ENCODE results near the gene CCDC78. TPM values are rescaled to one million over a fixed set of nuclear protein-coding genes. Genes with fewer than 3 reads are reported as not detected.

CCDC78 gene
- total RNA-seq, 1 donor from 2014 or later, result 3.9 TPM

DNA sequence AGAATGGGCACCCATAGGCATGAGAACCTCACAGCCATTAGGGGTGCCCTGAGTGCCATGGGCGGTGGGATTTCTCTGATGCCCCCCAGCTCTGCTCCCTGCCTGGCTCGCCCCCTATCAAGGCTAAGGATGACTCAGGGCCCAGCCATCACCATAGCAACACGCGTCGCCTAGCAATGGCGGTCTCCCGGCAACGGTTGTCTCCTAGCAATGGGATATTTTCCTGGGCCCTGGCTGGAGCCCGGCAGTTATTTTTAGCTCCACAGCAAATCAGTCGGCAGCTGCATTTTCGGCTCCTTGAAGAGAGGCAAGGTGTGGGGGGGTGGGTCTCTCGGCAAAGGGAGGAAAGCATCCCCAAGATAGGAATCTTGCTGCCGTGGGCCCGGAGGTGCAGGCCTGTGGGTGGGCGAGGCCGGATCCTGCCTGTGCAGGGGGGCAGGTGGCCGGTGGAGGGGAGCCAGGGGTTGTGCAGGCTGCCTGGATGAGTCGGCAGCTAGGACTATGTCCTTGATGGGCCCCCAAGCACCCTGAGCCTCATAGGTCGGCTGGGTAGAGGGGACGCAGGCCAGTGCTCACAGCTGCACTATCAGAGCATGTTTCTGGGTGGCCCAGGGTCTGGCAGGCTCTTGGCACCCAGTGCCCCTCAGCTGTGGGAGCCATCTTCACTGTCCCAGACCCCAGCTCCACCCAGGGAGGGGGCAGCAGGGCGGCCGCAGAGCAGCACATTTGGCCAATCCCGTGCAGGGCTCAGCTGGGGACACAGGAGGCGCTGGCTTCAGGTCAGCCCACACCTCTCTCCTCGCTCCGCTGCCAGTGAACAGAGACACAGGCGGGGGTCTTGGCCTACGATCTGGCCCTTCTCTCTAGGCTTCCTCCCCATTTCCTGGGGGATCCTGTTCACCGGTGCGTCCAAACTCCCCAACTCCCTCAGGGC lies 16.4 kb downstream of the CCDC78 start:
- Mint-ChIP-seq H3K27ac (peak overlapping the region; percentile 67), H3K36me3 (no peaks in the 10 kb centered on the region), H3K4me3 (peak overlapping the region; percentile 52), H3K27me3 (peaks cover 50% of the 10 kb centered on the region), H3K4me1 (ENCODE audit: unreplicated experiment) (peaks cover 4% of the 10 kb centered on the region), H3K9me3 (no peaks in the 10 kb centered on the region)
- DNase-seq (ENCODE audit: extremely low spot score, unreplicated experiment), result no peak
- no peak for TF ChIP-seq CTCF (conservative IDR thresholded peaks at IDR 0.05)

DNA sequence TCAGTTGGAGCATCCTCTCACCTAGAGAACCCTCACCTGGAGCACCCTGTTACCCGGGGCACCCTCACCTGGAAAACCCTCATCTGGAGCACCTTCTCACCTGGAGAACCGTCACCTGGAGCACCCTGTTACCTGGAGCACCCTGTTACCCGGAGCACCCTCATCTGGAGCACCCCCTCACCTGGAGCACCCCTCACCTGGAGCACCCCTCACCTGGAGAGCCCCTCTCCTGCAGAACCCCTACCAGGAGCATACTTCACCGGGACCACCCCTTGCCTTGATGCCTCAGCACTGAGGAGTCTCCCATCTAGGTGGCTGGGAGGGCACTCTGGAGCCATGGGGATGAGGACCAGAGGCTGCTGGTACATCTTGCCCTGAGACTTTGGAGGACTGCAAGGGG lies 17.3 kb downstream of the CCDC78 start:
- TF ChIP-seq CTCF (conservative IDR thresholded peaks at IDR 0.05), result no peak
- Mint-ChIP-seq H3K4me1 (ENCODE audit: unreplicated experiment) (peaks cover 4% of the 10 kb centered on the region), H3K27ac (no peak overlapping the region), H3K9me3 (no peaks in the 10 kb centered on the region), H3K4me3 (no peak overlapping the region), H3K27me3 (peaks cover 55% of the 10 kb centered on the region), H3K36me3 (no peaks in the 10 kb centered on the region)
- no peak for DNase-seq (ENCODE audit: extremely low spot score, unreplicated experiment)

DNA sequence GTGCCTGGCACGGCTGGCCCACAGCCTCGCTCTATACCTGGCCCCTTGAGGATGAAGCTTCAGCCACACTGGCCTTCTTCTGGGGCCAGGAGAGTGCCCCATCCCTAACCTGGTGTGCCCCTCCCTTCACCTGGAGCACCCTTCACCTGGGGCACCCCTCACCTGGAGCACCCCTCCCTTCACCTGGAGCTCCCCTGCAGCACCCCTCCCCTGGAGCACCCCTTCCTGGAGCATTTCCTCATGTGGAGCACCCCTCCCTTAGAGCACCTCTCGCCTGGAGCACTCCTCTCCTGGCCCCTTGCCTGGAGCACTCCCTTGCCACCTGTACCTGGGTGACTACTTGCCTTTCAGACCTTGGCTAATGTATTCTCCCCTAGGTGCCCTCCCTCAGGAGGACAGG lies 18.2 kb downstream of the CCDC78 start:
- no peak for DNase-seq (ENCODE audit: extremely low spot score, unreplicated experiment)
- no peaks in the 10 kb centered on the region for H3K9me3 Mint-ChIP-seq
- peaks cover 4% of the 10 kb centered on the region for H3K4me1 Mint-ChIP-seq (ENCODE audit: unreplicated experiment)
- no peak for TF ChIP-seq CTCF (conservative IDR thresholded peaks at IDR 0.05)
- H3K27ac Mint-ChIP-seq, result no peak overlapping the region
- no peaks in the 10 kb centered on the region for H3K36me3 Mint-ChIP-seq
- peak overlapping the region; percentile 41 for H3K4me3 Mint-ChIP-seq
- peaks cover 64% of the 10 kb centered on the region for H3K27me3 Mint-ChIP-seq

DNA sequence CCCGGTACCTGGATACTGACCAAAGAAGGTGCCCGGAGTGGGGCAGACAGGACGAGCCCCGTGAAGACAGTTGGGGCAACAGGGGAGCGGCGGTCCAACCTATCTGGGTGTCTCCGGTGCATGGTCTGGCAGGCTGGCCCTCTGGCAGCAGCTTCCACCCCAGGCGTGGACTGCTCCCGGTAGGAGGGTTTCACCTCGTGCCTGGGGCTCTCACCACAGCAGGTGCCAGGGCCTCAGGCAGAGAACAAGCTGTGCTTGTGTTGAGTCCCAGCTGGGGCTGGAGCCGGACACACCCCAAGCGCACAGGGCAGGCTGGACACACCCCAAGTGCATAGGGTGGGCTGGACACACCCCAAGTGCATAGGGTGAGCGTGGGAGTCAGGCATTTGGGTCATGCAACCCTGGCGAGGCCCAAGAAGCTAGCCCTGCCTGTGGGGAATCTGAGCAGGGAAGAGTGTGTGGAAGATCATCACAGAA lies 19.1 kb downstream of the CCDC78 start:
- DNase-seq (ENCODE audit: extremely low spot score, unreplicated experiment), result no peak
- Mint-ChIP-seq H3K36me3 (no peaks in the 10 kb centered on the region), H3K27me3 (peaks cover 68% of the 10 kb centered on the region), H3K4me3 (no peak overlapping the region), H3K9me3 (no peaks in the 10 kb centered on the region), H3K4me1 (ENCODE audit: unreplicated experiment) (no peaks in the 10 kb centered on the region), H3K27ac (no peak overlapping the region)
- no peak for TF ChIP-seq CTCF (conservative IDR thresholded peaks at IDR 0.05)

- Mint-ChIP-seq H3K36me3 (no peaks in the 10 kb centered on the region), H3K27ac (no peak overlapping the region), H3K9me3 (no peaks in the 10 kb centered on the region), H3K4me3 (peak overlapping the region; percentile 71), H3K27me3 (peaks cover 75% of the 10 kb centered on the region), H3K4me1 (ENCODE audit: unreplicated experiment) (no peaks in the 10 kb centered on the region)
- TF ChIP-seq CTCF (conservative IDR thresholded peaks at IDR 0.05), result no peak
- no peak for DNase-seq (ENCODE audit: extremely low spot score, unreplicated experiment)
Measured at GRCh38 chr16:706189-707061, 19.8 kb downstream of the CCDC78 start.
